ENCODE results near the gene MITF.
"Not testable (repeated sequence)": the region's sequence is repeated elsewhere in the genome, so short reads cannot be mapped to it uniquely, and the experiment has no call there.

MITF gene

DNA sequence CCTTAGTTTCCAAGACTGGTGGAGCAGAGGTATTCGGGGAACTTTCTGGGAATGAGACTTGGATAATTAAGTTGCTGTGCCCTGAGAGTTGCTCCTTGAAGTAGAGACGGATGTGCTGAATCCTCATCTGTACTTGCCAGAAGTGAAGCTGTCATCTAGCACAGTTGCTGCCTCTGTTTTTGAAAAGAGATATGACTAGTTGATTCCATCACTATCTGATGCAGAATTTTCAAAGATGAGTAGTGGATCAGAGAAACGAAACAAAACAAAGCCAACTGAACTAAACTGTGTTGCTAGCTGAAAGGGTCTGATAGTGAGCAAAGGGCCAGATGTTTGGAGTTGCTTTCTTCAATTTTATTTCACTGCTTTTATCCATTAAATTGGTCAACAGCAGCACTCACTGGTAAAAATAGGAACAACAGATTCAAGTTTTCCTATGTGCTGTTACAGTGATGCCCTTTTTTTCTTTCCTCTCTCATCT is 52.7 kb downstream of the MITF start:
- DNase-seq, result no peak

DNA sequence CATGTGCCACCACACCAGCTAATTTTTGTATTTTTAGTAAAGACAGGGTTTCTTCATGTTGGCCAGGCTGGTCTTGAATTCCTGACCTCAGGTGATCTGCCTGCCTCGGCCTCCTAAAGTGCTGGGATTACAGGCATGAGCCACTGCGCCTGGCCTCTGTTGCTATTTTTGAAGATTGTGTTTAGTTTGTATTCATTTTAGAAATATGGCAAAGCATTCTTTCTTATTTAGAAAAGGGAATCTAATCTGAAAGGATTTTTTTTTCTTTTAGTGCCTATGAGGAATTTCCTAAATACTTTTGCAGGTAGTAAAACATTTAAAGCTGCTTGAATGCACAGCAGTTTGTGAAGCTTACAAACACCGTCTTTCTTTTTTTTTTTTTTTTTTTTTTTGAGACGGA is 56.9 kb downstream of the MITF start:
- not testable (repeated sequence) for DNase-seq

DNA sequence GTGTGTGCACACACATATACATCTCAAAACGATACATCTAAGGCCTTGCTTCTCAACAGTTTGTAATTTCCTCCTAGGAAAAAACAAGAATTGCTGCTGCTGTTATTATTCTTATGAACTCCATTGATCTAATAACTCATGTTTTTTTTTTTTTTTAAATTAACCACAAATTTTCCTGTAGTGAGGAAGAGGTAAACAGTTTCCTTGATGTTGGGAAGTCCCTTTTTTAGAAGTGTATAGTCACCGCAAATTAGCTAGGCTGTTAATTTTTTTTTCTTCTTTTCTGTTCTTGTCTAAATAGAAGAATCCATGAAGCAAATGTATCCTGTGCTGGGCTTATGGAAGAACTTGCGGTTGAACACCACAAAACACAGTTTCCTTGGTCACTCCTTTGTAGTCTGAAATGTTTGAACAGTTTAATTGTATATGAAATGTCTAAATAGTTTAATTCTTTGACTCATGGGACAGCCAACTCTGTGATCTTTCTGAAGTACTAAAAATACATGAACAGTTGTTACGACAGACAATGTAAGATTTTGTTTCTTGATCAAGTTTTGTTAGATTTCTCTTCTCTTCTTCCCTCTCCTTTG is 64.5 kb downstream of the MITF start:
- no peak for DNase-seq

DNA sequence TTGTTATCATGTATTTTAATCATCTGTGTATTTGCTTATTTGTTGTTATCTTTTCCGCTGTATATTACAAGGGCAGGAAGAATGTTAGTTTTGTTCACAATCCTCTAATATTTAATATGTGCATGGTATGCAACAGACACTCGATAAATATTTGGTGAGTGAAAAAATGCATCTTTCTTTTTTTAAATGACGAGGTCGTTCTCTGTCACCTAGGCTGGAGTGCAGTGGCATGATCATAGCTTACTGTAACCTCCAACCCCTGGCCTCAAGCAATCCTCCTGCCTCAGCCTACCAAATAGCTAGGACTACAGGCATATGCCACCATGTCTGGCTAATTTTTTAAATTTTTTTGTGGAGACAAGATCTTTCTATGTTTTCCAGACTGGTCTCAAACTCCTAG is 66.2 kb downstream of the MITF start:
- DNase-seq, result no peak

DNA sequence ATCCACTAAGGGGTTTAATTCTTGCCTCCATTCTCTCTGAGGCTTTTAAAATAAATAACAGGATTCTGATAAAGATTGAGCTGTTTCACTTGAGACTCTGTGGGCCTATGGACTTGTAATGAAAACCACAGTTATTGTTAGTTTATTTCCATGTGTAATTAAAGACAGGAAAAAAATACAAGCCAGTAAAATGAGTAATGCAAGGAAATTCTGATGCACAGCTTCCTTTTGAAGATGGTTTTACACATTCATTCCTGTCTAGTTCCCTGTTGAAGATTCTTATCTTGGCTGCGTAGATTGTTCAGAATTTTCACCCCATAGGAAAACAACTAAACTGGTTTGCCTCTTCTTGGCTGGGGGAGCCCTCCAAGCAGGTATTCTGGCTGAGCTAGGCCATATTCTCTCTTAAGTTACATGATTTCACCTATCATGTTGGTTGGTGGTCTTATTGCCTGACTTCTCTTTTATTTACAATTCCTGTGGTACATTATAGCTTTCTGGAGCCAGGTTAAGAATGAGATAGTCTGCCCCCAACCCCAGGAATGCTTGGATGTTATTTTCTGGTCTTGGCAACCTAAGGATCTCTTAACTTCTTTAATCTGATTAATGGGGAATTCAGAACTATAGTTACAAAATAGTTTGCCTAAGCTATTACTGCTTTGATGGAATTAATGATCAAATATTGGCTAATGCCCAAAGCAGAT is 67.6 kb downstream of the MITF start:
- no peak for DNase-seq

DNA sequence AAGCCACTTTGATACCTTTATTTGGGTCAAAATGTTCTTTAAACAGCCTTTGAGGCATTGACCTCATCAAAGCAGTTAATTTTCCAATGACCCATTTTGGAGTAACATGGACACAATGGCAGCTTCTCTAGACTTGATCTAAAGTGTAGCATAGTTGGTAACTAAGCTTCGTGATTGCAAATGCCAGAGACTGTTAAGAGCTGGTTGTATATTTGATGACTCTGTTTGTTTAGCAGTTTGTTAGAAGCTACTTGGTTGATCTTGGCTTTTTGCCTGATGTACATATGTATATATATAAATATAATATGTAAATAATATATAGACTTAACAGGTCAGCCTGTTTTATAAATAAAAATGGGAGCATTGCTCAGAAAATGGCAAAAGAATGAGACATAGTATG is 68.4 kb downstream of the MITF start:
- DNase-seq, result no peak

DNA sequence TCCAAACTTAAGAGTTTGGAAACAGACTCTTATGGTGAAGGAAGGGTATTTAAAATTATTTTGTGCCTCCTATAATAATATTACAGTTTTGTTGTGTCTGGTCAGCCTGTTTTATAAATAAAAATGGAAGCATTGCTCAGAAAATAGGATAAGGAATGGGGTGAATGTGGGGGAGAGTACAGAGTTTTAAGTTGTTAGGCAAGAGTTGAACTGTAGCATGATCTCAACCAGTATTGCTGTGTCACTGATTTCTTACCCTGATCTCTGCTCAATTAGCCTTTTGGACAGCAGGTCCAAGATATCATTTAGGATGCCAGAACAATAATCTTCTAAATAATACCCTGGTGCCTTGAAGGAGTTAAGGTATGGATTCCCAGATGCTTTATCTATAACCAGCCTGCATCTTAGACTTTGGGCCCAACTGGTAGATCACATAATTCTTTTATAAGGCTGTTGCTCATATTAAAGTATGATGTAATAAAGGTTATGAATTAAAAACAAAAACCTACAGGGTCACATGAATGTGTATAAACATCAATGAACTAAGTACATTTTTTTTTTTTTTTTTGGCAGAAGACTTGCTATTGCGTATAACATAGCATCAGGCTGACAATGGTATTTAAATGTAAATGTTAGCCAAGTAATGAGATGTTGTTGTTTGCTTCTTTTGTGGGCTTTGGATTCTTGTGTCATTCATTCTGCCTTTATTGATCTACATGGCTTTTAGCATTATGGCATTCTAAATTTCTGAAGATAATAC is 70.0 kb downstream of the MITF start:
- no peak for DNase-seq

DNA sequence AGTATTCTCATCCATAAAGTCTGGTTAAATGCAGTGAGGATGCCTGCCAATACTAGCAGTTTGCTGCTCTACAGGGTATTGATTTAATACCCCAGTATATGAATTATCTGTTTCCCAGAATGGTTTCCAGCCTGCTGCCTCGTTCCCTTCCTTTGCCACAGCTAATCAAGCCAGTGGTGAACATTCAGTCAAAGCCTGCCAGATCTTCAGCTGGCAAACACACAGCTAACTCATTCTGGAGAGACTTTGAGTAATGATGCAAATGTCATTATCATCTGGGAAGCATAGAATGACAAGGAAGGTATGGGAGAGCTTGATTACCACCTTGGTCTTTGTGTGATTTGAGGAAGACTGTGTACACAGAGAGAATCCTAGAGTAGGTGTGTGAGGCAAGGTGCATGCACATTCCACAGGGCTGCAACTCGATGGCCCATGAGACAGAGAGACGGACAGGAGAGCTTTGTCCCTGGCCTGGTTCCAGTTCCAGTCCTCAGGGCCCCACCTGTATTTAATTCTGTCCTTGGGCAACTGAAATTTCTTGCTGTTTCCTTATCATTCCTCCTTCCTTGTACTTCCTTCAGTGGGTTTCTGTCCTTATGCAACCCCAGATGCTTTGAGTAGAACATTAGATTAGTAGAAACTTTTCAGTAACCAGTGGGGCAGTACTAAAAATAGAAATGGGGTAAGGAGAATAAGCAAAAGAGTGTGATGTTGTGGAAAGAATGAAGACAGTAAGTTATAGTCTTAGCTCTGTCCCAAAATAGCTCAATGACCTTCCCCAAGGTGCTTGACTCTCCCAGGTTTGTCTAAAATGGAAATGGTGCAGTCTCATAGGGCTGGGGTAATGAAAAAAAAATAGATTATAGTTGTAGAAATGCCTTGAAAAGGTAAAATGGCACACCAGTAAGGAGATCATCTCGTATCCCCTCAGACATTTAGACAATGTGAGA is 72.5 kb downstream of the MITF start:
- DNase-seq, result no peak

DNA sequence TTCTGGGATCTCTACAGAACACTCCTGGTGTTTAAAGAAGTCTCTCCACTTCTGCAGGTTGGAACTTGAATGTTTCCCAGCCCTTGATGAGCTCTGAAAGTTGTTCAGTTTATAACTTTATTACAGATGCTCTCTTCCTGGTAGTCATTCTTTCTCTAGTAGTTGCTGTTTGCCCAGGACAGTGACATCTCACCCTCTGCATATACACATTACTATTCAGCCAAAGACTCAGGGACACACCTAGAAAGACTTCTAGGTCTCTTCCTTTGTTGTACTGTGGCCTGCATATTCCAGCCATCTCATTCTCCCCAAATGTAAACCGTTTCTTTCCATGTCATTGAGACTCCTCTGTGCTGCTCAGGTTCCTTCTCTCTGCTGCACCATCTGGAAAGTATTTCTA is 76.7 kb downstream of the MITF start:
- no peak for DNase-seq

DNA sequence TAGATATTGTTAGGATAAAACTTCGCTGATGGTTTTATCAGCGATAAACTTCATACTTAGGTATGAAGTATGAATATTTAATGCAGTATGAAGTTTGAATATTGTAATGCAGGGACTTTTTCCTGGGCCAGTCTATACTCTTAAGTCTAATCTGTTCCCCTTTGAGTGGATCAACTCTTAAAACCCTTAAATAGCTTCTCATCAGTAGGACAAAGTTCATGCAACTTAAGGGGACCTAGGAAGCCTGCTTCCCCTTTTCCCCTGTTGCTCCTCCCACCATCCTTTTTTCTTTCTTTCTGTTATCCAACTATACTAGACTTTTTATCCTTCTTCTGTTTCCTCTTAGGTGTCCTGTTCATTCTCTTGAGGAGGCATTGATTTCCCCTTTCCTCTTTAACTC is 78.7 kb downstream of the MITF start:
- DNase-seq, result no peak

DNA sequence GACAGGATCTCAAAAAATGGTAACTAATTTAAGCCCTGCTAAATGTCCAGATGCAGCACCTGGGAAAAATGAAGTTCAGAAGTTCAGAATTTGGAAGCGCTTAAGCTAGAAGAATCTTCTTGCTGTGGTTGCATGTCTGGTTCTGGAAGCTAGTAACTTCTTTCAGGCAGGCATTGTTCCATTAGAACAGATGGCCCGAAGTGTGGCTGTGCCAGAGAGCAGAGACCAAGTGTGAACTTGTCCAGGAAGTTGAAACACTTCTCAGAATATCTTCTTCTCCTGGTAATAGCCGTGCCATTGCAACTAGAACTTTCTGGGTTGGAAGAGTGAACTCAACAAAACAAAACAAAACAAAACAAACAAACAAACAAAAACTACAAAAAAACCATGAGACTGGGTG is 80.0 kb downstream of the MITF start:
- DNase-seq, result peak in 1 of 2 experiments; percentile 16

DNA sequence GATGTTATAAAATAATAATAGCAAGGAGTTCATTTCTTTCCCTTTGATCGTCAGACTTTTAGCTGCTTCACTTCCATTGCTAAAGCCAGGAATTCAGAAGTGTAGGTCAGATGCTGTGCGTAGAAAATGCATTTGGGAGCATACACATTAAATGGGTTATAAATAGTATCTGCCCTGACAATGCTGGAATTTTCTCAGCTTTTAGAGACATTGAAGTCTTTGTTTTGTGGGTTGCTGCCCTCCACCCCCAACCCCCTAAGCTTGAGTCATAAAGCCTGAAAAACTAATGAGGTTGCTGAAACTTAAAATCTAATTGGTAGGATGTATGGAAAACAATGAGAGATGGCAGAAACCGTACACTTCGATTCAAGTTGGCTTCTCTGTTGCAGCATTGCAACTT is 81.9 kb downstream of the MITF start:
- DNase-seq, result no peak

DNA sequence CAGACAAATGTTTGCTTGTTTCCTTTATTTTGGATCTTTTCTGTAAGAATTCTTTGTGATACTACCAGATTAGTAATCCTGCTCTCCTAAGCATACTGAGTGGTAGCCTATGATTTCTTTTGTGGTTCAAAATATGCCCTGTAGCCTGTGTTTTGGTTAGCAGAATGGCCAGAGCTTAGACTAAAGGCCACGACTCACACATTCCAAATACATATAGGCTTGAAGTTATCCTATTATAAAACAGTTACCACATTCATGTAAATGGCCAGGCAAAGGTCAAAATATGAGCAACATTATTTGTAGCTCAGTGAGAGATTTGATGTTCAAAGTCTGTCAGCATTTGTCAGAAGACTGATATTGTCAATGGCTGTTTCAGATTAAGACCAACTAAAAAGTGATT is 84.5 kb downstream of the MITF start:
- DNase-seq, result no peak

DNA sequence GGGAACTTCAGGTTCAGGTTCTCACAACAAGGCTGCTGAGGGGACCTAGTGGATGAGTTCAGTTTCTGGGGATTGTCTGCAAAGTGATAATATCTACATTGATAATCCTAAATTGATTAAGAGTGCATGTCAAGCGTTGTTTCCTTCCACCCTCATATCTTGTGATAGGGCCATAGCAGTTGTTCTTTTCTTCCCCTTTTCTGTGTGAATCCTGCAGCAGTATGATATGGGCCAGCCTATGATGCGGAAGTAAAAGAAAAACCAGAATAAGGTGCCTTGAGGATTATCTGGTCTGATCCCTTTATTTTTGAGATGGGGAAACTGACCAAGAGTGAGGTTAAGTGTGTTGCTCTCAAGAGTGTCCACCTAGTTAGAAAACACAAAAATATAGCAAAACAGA is 86.2 kb downstream of the MITF start:
- no peak for DNase-seq

DNA sequence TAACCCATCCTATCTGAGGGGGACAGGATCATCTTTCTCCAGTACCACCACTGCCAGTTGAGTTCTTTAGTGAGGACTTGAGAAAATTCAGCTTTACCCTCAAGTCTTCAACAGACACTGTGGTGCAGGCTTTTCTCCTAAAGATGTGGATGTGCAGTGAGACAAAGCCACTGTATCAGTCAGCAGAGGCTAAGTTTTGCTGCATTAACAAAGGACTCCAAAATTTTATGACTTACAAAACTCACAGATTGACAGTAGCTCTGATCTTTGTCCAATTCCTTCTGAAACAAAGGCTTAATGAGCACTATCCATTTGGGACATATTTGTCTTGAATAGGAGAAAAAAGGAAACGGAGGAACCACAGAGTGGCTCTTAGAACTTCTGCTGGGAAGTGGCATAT is 87.9 kb downstream of the MITF start:
- no peak for DNase-seq

DNA sequence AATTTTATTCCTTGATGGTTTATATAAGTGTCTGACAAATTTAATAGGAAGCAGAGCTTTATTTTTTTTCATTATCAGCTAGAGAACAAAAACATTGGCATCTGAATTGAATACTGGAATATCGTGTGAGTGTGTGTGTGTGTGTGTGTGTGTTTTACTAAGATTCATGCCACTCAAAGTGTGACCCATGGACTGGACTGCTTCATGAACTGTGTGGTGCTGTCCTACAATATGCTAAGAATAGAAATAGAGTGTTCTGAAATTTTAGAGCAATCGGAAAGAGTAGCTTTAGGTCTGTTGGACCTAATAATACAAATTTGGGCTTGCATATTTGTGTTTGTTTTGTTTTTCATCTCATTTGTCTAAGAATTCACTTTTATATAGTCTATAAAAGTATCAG is 89.6 kb downstream of the MITF start:
- no peak for DNase-seq

DNA sequence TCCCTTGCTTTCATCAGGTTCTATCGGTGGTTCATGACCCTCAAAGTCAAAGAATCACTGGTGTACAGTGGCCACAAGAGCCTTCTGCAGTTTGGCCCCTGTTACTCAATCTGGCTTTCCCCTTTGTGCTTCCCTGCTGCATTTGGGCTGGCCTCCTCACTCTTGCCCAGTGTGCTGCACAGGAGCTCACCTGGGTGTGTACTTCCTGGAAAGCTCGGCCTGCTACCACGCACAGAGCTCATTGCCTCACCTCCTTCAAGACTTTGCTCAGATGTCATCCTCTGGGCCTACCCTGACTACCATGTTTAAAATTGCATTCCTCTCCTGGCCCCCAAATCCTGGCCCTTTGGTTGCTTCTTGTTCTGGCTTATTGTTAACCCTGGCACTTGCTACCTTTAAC is 90.9 kb downstream of the MITF start:
- DNase-seq, result no peak

DNA sequence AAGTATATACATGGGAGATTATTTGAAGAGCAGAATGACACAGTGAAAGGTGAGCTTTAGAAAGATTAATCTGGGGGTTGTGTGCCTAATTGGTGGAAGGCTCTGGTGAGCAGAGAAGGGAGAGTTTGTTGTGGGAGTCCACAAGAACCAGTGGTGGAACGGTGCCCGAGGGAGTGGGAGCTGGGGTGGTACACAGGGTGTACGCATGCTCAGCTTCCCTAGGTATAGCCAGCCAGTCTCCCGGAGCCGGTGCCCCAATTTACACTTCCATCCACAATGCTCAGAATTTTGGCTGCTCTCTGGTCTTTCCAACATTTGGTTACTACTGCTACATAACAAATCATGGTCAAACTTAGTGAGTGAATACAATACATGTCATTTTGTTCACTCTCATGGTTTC is 92.5 kb downstream of the MITF start:
- DNase-seq, result no peak

DNA sequence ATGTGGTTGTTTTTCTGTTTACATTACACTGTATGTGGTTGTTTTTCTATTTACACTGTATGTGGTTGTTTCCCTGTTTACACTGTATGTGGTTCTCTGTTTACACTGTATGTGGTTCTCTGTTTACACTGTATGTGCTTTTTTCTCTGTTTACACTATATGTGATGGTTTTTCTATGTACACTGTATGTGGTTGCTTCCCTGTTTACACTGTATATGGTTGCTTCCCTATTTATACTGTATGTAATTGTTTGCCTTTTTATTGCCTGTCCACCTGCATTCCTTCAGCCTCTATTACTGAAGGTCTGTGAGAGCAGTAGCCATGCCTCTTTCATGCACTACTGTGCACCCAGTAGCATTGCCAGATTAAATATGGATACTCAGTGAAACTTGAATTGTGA is 94.3 kb downstream of the MITF start:
- no peak for DNase-seq

DNA sequence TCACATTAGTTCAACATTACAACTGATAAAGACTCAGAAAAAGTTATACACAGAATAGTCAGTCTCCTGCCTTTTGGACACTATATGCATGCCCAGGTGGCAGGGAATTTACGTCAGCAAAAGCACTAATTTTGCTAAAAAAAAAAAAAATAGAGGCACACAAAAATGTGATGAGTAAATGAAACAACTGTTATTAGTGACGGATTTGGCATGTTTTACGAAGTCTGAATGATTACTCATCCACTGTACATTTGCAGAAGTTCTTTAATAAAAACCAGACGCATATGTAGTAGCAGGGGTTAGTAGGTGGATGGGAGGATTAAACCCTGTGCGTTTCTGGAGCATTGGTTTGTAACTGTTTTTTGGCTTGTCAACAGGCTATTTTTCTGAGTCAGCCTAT is 99.0 kb downstream of the MITF start:
- no peak for DNase-seq

DNA sequence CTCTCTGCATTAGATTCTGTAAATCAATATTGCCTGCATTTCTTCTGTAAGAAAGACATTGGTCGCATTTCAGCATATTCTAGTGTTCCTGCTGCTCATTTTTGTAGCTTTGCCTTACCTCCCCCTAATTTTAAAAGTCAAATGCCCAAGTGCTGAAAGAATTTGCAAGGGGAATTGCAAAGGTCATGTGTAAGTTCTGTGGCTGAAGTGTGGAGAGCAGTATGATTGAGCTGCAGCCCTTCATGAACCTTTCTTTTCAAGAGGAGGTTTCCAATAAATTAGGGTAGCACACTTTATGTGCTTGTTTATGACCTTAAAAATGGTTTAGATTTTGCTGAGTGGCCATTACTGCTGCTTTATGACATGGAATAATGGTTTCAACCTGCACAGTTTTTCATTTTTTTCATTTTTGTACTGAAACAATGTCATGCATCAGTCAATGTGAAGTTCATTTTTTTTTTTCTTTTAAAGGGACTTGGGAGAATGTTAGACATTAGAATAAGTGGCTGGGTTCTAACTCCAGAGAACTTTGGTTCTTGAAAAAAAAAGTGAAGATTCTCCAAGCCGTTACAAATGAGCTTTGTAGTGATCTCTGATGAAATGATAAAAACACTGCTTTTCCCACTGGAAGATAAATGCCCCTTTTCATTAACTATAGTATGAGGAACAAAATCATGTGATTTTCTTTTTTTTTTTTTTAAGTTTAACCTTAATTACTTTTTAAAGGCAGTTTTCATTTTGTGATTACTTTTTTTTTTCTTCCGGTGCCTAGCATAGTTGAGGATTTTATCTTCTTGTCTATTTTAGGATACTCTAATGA is 99.6 kb downstream of the MITF start:
- no peak for DNase-seq

DNA sequence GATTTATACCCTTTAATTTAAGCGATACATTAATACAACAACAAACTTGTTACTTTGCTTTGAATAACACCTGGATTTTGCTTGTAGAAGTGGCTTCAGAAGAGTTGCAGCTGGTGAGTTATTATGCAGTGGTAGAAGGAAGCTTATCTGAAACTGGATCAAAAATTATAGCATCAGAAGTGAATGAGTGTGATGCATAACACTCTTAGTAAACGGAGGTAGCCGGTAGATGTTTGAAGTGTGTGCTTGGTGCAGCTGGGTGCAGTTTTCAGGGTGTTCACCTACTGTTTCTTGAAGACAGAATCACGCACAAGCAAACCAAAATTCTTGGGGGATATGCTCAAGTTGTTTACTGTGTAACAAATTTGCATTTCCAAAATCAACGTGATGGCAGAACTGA is 103.1 kb downstream of the MITF start:
- no peak for DNase-seq

Data from NCI-H446 (cell line).